ENCODE measurements around the gene IRS2. TPM values are rescaled to one million over a fixed set of nuclear protein-coding genes. Genes with fewer than 3 reads are reported as not detected.

Gene IRS2
- total and polyA plus RNA-seq, 8 donors, result 2.8 to 9.8 (median 4.9) TPM

DNA sequence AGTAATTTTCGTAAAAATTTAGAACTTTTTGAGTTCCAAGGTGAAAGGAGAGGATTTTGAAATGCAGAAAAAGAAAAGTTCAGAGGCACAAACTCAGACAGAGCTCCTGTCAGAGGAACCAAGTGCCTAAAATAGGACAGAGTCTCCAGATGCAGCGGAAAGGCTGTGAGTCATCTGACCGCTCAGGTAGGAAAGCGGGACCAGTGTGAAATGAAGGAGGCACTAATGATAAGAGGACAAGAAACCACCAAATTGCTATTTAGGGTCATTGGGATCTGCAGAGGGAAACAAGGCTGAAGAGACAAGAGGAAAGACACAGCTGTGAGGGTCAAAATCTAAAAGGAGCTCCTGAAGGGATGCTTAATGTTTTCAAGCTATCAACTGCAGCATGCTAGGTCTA is 34.9 kb downstream of the IRS2 start:
- H3K9me3 ChIP-seq, result no peaks in the 10 kb centered on the region
- H3K27me3 ChIP-seq, result no peaks in the 10 kb centered on the region
- intact Hi-C loops (cut with DNase I), result no loop called here
- no peak overlapping the region for H3K4me3 ChIP-seq
- peaks cover 0 to 10% (median 7%) of the 10 kb centered on the region in 3 donors for H3K36me3 ChIP-seq
- FAIRE-seq, result no peak
- no peak for ATAC-seq
- WGBS, 2 donors, result 92 to 95% methylated on average over 4 of the region's 4 CpGs
- TF ChIP-seq CTCF (IDR thresholded peaks at IDR 0.05), result no peak
- DNase-seq, result no peak
- no peak overlapping the region for H3K27ac ChIP-seq
- no peaks in the 10 kb centered on the region for H3K4me1 ChIP-seq

- Histone ChIP-seq H3K4me3 (no peak overlapping the region), H3K27me3 (no peaks in the 10 kb centered on the region), H3K36me3 (peaks cover 0 to 2% (median under 1%) of the 10 kb centered on the region in 3 donors), H3K4me1 (no peaks in the 10 kb centered on the region), H3K9me3 (no peaks in the 10 kb centered on the region), H3K27ac (no peak overlapping the region)
- WGBS, 2 donors, result 93 to 97% methylated on average over 4 of the region's 4 CpGs
- no peak for TF ChIP-seq CTCF (IDR thresholded peaks at IDR 0.05)
- intact Hi-C loops (cut with DNase I), result no loop called here
- ATAC-seq (no peak), FAIRE-seq (no peak), DNase-seq (no peak)
Observed at GRCh38 chr13:109750221-109750775, 36.1 kb downstream of the IRS2 start.

DNA sequence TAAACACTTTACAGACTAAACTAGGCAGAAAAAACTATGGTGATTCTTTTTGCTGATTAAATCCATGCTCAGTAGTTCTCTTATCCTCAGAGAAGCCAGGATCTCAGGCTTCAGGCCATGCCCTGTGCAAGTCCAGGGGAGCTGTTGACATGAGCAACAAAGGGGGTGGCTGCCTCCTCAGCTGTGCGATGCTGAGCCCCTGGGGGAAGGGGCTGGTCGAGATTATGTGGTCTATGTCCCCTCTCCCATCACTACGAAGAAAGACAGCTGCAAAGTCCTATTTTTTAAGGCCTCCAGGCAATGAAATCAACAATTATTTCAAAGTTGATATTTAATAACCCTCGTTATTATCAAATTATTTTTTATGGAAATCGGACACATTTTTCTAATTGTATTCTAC is 37.0 kb downstream of the IRS2 start:
- ATAC-seq (no peak), FAIRE-seq (no peak), DNase-seq (no peak)
- intact Hi-C loops (cut with DNase I), result no loop called here
- Histone ChIP-seq H3K27me3 (no peaks in the 10 kb centered on the region), H3K36me3 (no peaks in the 10 kb centered on the region), H3K27ac (no peak overlapping the region), H3K4me3 (no peak overlapping the region), H3K9me3 (no peaks in the 10 kb centered on the region), H3K4me1 (no peaks in the 10 kb centered on the region)
- TF ChIP-seq CTCF (IDR thresholded peaks at IDR 0.05), result no peak
- WGBS, 2 donors, result 78 to 85% methylated on average over 5 of the region's 5 CpGs

GRCh38 chr13:109748677-109749076 is 37.7 kb downstream of the IRS2 start:
- H3K36me3 ChIP-seq, result no peaks in the 10 kb centered on the region
- FAIRE-seq (no peak), ATAC-seq (no peak), DNase-seq (no peak)
- no peak for TF ChIP-seq CTCF (IDR thresholded peaks at IDR 0.05)
- H3K27ac ChIP-seq, result no peak overlapping the region
- WGBS, 2 donors, result 48 to 66% methylated on average over 2 of the region's 2 CpGs
- H3K4me3 ChIP-seq, result no peak overlapping the region
- H3K4me1 ChIP-seq, result no peaks in the 10 kb centered on the region
- no peaks in the 10 kb centered on the region for H3K27me3 ChIP-seq
- H3K9me3 ChIP-seq, result no peaks in the 10 kb centered on the region
- intact Hi-C loops (cut with DNase I), result no loop called here

DNA sequence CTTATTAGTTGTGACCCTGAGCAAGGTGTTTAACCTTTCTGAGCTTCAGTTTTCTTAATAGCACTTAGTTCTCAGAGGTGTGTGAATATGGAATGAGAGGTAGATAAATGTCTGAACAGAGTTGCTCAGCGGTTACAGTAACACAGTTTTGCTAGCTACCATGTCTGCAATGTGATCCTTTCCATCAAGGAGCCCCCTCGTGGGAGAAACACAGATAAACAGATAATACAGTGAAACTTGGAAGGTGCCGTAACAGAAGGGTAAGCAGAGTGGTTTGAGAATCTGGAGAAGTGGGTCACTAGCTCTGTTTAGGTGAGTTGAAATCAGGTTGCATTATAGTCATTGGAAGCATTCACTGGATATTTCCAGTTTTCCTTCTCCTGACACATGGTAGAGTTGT is 38.9 kb downstream of the IRS2 start:
- no peak overlapping the region for H3K27ac ChIP-seq
- no peak for TF ChIP-seq CTCF (IDR thresholded peaks at IDR 0.05)
- intact Hi-C loops (cut with DNase I), result no loop called here
- H3K36me3 ChIP-seq, result no peaks in the 10 kb centered on the region
- no peaks in the 10 kb centered on the region for H3K27me3 ChIP-seq
- ATAC-seq (no peak), FAIRE-seq (no peak), DNase-seq (no peak)
- H3K4me1 ChIP-seq, result no peaks in the 10 kb centered on the region
- no peak overlapping the region for H3K4me3 ChIP-seq
- 60 to 68% methylated on average over 3 of the region's 3 CpGs for WGBS, 2 donors
- H3K9me3 ChIP-seq, result no peaks in the 10 kb centered on the region

Data from pancreas (tissue), 10 donors.